Sigmoid colon (tissue), 4 donors: ENCODE measurements around the gene PACRG.

Source experiments
- POLR2AphosphoS5 ChIP-seq, 4 donors: sonication (generic); formaldehyde crosslinking; IDR thresholded peaks; one replicate each; pipeline ENCODE4 v1.6.1; 2017; ENCODE audit warnings: antibody characterized with exemption in 4 of 4
- TF ChIP-seq, protein P1 (sequence below), 4 experiments: fragments of 450-650 bp in 3 of 4; fragments of 200-600 bp in 1 of 4; IDR thresholded peaks; one replicate each; pipeline ENCODE4 v1.5.1; 2016 to 2019; ENCODE audit warnings: antibody characterized with exemption in 4 of 4, mild to moderate bottlenecking in 3 of 4, moderate library complexity in 2 of 4

DNA sequence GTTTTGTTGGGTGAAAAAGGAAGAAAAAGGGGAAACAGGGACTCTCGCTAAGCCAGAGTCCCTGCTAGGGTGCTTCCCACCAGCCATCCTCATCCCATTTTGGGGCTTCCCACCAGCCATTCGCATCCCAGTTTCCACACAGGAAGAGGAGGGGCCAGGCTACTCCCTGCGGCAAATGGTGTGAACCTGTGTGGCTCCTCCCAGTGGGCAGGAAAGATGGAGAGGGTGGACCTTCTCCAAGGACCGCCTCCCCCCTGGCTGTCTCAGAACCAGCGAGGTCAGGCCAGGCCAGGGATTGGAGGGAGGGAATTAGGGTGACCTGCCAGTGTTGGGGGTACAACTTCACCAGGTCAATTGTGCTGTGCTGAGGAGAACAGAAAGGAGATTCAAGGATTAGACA is 326.9 kb downstream of the PACRG start:
- TF ChIP-seq, protein P1, sequence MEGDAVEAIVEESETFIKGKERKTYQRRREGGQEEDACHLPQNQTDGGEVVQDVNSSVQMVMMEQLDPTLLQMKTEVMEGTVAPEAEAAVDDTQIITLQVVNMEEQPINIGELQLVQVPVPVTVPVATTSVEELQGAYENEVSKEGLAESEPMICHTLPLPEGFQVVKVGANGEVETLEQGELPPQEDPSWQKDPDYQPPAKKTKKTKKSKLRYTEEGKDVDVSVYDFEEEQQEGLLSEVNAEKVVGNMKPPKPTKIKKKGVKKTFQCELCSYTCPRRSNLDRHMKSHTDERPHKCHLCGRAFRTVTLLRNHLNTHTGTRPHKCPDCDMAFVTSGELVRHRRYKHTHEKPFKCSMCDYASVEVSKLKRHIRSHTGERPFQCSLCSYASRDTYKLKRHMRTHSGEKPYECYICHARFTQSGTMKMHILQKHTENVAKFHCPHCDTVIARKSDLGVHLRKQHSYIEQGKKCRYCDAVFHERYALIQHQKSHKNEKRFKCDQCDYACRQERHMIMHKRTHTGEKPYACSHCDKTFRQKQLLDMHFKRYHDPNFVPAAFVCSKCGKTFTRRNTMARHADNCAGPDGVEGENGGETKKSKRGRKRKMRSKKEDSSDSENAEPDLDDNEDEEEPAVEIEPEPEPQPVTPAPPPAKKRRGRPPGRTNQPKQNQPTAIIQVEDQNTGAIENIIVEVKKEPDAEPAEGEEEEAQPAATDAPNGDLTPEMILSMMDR (IDR thresholded peaks at IDR 0.05), result no peak
- no peak for TF ChIP-seq POLR2AphosphoS5 (IDR thresholded peaks at IDR 0.05)
